OCI-LY1 (cell line): Measurements from ENCODE around the gene WFDC1.

Experiments used
- H2AFZ ChIP-seq: fragments of 200-600 bp; sonication (generic), shearing (Covaris generic); 2 replicates; pipeline ENCODE4 v1.6.0; 2014; ENCODE audit warnings: antibody characterized with exemption, mild to moderate bottlenecking, low read length
- H3F3A ChIP-seq: fragments of 200-600 bp; sonication (generic), shearing (Covaris generic); 2 replicates; pipeline ENCODE4 v1.6.0; 2014; ENCODE audit warnings: mild to moderate bottlenecking, antibody characterized with exemption, low read length, moderate library complexity; ENCODE audit not compliant: insufficient read depth
- H3K27ac ChIP-seq: fragments of 200-600 bp; sonication (generic); 2 replicates; pipeline ENCODE4 v1.5.1; 2014; ENCODE audit warnings: low read length, mixed run types, mild to moderate bottlenecking, low read depth; ENCODE audit not compliant: poor library complexity, severe bottlenecking
- H3K27me3 ChIP-seq: fragments of 200-600 bp; sonication (generic); 2 replicates; pipeline ENCODE4 v1.6.0; 2014; ENCODE audit warnings: antibody characterized with exemption, mild to moderate bottlenecking, low read length, moderate library complexity; ENCODE audit not compliant: insufficient read depth
- H3K36me3 ChIP-seq: fragments of 200-600 bp; sonication (generic); 2 replicates; pipeline ENCODE4 v1.6.1; 2014; ENCODE audit warnings: mild to moderate bottlenecking, antibody characterized with exemption, low read length, moderate library complexity, mixed read lengths; ENCODE audit not compliant: insufficient read depth
- H3K4me1 ChIP-seq: fragments of 200-600 bp; sonication (generic); 2 replicates; pipeline ENCODE4 v1.5.1; 2014; ENCODE audit warnings: mild to moderate bottlenecking, low read length, moderate library complexity; ENCODE audit not compliant: insufficient read depth, severe bottlenecking
- H3K4me2 ChIP-seq: fragments of 200-600 bp; sonication (generic), shearing (Covaris generic); 2 replicates; pipeline ENCODE4 v1.6.1; 2014; ENCODE audit warnings: low read length
- H3K4me3 ChIP-seq: fragments of 200-600 bp; sonication (generic); 2 replicates; pipeline ENCODE4 v1.5.1; 2014; ENCODE audit warnings: low read length, low read depth, mild to moderate bottlenecking, mixed read lengths; ENCODE audit not compliant: poor library complexity, severe bottlenecking
- H3K79me2 ChIP-seq: fragments of 200-600 bp; shearing (Covaris generic); 2 replicates; pipeline ENCODE4 v1.6.1; 2016; ENCODE audit warnings: mixed run types, low read length, mixed read lengths; ENCODE audit not compliant: insufficient read depth
- H3K9ac ChIP-seq: fragments of 200-600 bp; sonication (generic), shearing (Covaris generic); 2 replicates; pipeline ENCODE4 v1.6.1; 2014; ENCODE audit warnings: mild to moderate bottlenecking, low read length, mixed read lengths
- H3K9me2 ChIP-seq: fragments of 200-600 bp; sonication (generic), shearing (Covaris generic); 2 replicates; pipeline ENCODE4 v1.6.1; 2014; ENCODE audit warnings: low read depth, mild to moderate bottlenecking, low read length, mixed read lengths
- H3K9me3 ChIP-seq: fragments of 200-600 bp; shearing (Covaris generic); 2 replicates; pipeline ENCODE4 v1.6.1; 2014; ENCODE audit warnings: low read length, mixed read lengths
- H4K20me1 ChIP-seq: fragments of 200-600 bp; sonication (generic), shearing (Covaris generic); 2 replicates; pipeline ENCODE4 v1.6.0; 2016; ENCODE audit warnings: mild to moderate bottlenecking, low read length; ENCODE audit not compliant: insufficient read depth
- CTCF ChIP-seq: fragments of 200-600 bp; sonication (generic), shearing (Covaris generic); IDR thresholded peaks from 2 replicates; pipeline ENCODE4 v1.5.1; 2017; ENCODE audit warnings: mild to moderate bottlenecking, antibody characterized with exemption, low read length, moderate library complexity, mixed read lengths
- EZH2 ChIP-seq: fragments of 200-600 bp; sonication (generic), shearing (Covaris generic); IDR thresholded peaks from 2 replicates; pipeline ENCODE4 v1.8.0; 2017; ENCODE audit warnings: borderline replicate concordance, mixed run types, mild to moderate bottlenecking, antibody characterized with exemption, low read length, moderate library complexity, mixed read lengths

WFDC1 gene

GRCh38 chr16:84378567-84378966 is 83.9 kb downstream of the WFDC1 start:
- TF ChIP-seq CTCF: no peak
- TF ChIP-seq EZH2: no peak
- no peak overlapping the region for H3K27ac ChIP-seq
- no peak overlapping the region for H3K4me3 ChIP-seq
- no peaks in the 10 kb centered on the region for H4K20me1 ChIP-seq
- H3K9ac ChIP-seq: no peak overlapping the region
- H3K4me2 ChIP-seq: no peak overlapping the region
- H3K36me3 ChIP-seq: no peaks in the 10 kb centered on the region
- no peaks in the 10 kb centered on the region for H3K4me1 ChIP-seq
- H3K9me3 ChIP-seq: no peaks in the 10 kb centered on the region
- no peaks in the 10 kb centered on the region for H3K27me3 ChIP-seq
- H2AFZ ChIP-seq: no peak overlapping the region
- H3K9me2 ChIP-seq: no peaks in the 10 kb centered on the region
- H3K79me2 ChIP-seq: no peaks in the 10 kb centered on the region
- H3F3A ChIP-seq: no peaks in the 10 kb centered on the region

- Histone ChIP-seq H3K79me2 (no peaks in the 10 kb centered on the region), H3K27me3 (no peaks in the 10 kb centered on the region), H4K20me1 (no peaks in the 10 kb centered on the region), H3K9ac (no peak overlapping the region), H3K4me1 (no peaks in the 10 kb centered on the region), H3K27ac (no peak overlapping the region), H3K4me3 (no peak overlapping the region), H3K36me3 (no peaks in the 10 kb centered on the region), H2AFZ (no peak overlapping the region), H3K9me3 (no peaks in the 10 kb centered on the region), H3K9me2 (no peaks in the 10 kb centered on the region), H3F3A (no peaks in the 10 kb centered on the region), H3K4me2 (no peak overlapping the region)
- TF ChIP-seq CTCF (no peak), EZH2 (no peak)
Measured at GRCh38 chr16:84379008-84379708, 84.5 kb downstream of the WFDC1 start.
